ENCODE measurements around the gene SH3D21.
A peak's percentile ranks its signal among the peaks of the same experiment; 100 is the strongest.

The SH3D21 gene

GRCh38 chr1:36330940-36331339 is 24.8 kb downstream of the SH3D21 start:
- no peak overlapping the region for H3K4me3 Mint-ChIP-seq
- H3K27me3 Mint-ChIP-seq (ENCODE audit: low read depth): peaks cover 19% of the 10 kb centered on the region
- no peaks in the 10 kb centered on the region for H3K9me3 Mint-ChIP-seq
- H3K4me1 Mint-ChIP-seq (ENCODE audit: low read depth): peaks cover 13% of the 10 kb centered on the region
- H3K27ac Mint-ChIP-seq: no peak overlapping the region
- no peaks in the 10 kb centered on the region for H3K36me3 Mint-ChIP-seq (ENCODE audit: low read depth)

- no peaks in the 10 kb centered on the region for H3K9me3 Mint-ChIP-seq
- no peak overlapping the region for H3K4me3 Mint-ChIP-seq
- H3K4me1 Mint-ChIP-seq (ENCODE audit: low read depth): peaks cover 11% of the 10 kb centered on the region
- H3K27me3 Mint-ChIP-seq (ENCODE audit: low read depth): peaks cover under 1% of the 10 kb centered on the region
- peaks cover 10% of the 10 kb centered on the region for H3K36me3 Mint-ChIP-seq (ENCODE audit: low read depth)
- no peak overlapping the region for H3K27ac Mint-ChIP-seq
Observed at GRCh38 chr1:36337830-36338229, 31.7 kb downstream of the SH3D21 start.

- H3K36me3 Mint-ChIP-seq (ENCODE audit: low read depth): peaks cover 10% of the 10 kb centered on the region
Observed at GRCh38 chr1:36339215-36339614, 33.0 kb downstream of the SH3D21 start.

GRCh38 chr1:36339615-36340014 is 33.4 kb downstream of the SH3D21 start:
- Mint-ChIP-seq H3K4me1 (ENCODE audit: low read depth) (peaks cover 11% of the 10 kb centered on the region), H3K27me3 (ENCODE audit: low read depth) (no peaks in the 10 kb centered on the region), H3K27ac (no peak overlapping the region), H3K9me3 (no peaks in the 10 kb centered on the region), H3K36me3 (ENCODE audit: low read depth) (peaks cover 11% of the 10 kb centered on the region), H3K4me3 (no peak overlapping the region)

More at GRCh38 chr1:36339215-36339614, 33.0 kb downstream of the SH3D21 start:
- Mint-ChIP-seq H3K27ac (no peak overlapping the region), H3K4me3 (no peak overlapping the region), H3K9me3 (no peaks in the 10 kb centered on the region), H3K27me3 (ENCODE audit: low read depth) (no peaks in the 10 kb centered on the region), H3K4me1 (ENCODE audit: low read depth) (peaks cover 11% of the 10 kb centered on the region)

- no peak overlapping the region for H3K4me3 Mint-ChIP-seq
- H3K4me1 Mint-ChIP-seq (ENCODE audit: low read depth): peaks cover 11% of the 10 kb centered on the region
- H3K27me3 Mint-ChIP-seq (ENCODE audit: low read depth): no peaks in the 10 kb centered on the region
- no peak overlapping the region for H3K27ac Mint-ChIP-seq
- H3K36me3 Mint-ChIP-seq (ENCODE audit: low read depth): peaks cover 15% of the 10 kb centered on the region
- H3K9me3 Mint-ChIP-seq: no peaks in the 10 kb centered on the region
Observed at GRCh38 chr1:36341626-36342320, 35.6 kb downstream of the SH3D21 start.

GRCh38 chr1:36342426-36343185 is 36.4 kb downstream of the SH3D21 start:
- H3K9me3 Mint-ChIP-seq: no peaks in the 10 kb centered on the region
- no peak overlapping the region for H3K4me3 Mint-ChIP-seq
- H3K27me3 Mint-ChIP-seq (ENCODE audit: low read depth): no peaks in the 10 kb centered on the region
- peaks cover 8% of the 10 kb centered on the region for H3K4me1 Mint-ChIP-seq (ENCODE audit: low read depth)
- no peak overlapping the region for H3K27ac Mint-ChIP-seq
- peaks cover 22% of the 10 kb centered on the region for H3K36me3 Mint-ChIP-seq (ENCODE audit: low read depth)

- Mint-ChIP-seq H3K4me1 (ENCODE audit: low read depth) (peaks cover 3% of the 10 kb centered on the region), H3K9me3 (no peaks in the 10 kb centered on the region), H3K4me3 (no peak overlapping the region), H3K27ac (no peak overlapping the region), H3K36me3 (ENCODE audit: low read depth) (peaks cover 32% of the 10 kb centered on the region), H3K27me3 (ENCODE audit: low read depth) (no peaks in the 10 kb centered on the region)
Observed at GRCh38 chr1:36343651-36344394, 37.7 kb downstream of the SH3D21 start.

GRCh38 chr1:36344395-36344680 is 38.2 kb downstream of the SH3D21 start:
- Mint-ChIP-seq H3K4me1 (ENCODE audit: low read depth) (peaks cover 2% of the 10 kb centered on the region), H3K27ac (no peak overlapping the region), H3K27me3 (ENCODE audit: low read depth) (no peaks in the 10 kb centered on the region), H3K4me3 (no peak overlapping the region), H3K9me3 (no peaks in the 10 kb centered on the region), H3K36me3 (ENCODE audit: low read depth) (peaks cover 32% of the 10 kb centered on the region)

GRCh38 chr1:36345353-36345752 is 39.2 kb downstream of the SH3D21 start:
- Mint-ChIP-seq H3K4me3 (no peak overlapping the region), H3K27me3 (ENCODE audit: low read depth) (no peaks in the 10 kb centered on the region), H3K9me3 (no peaks in the 10 kb centered on the region), H3K36me3 (ENCODE audit: low read depth) (peaks cover 29% of the 10 kb centered on the region), H3K4me1 (ENCODE audit: low read depth) (peaks cover 4% of the 10 kb centered on the region), H3K27ac (no peak overlapping the region)

- Mint-ChIP-seq H3K9me3 (no peaks in the 10 kb centered on the region), H3K27ac (no peak overlapping the region), H3K4me1 (ENCODE audit: low read depth) (peaks cover 17% of the 10 kb centered on the region), H3K4me3 (no peak overlapping the region), H3K36me3 (ENCODE audit: low read depth) (peaks cover 27% of the 10 kb centered on the region), H3K27me3 (ENCODE audit: low read depth) (no peaks in the 10 kb centered on the region)
Observed at GRCh38 chr1:36346741-36347370, 40.7 kb downstream of the SH3D21 start.

GRCh38 chr1:36349241-36349671 is 43.1 kb downstream of the SH3D21 start:
- H3K36me3 Mint-ChIP-seq (ENCODE audit: low read depth): peaks cover 37% of the 10 kb centered on the region

GRCh38 chr1:36349839-36350238 is 43.7 kb downstream of the SH3D21 start:
- Mint-ChIP-seq H3K9me3 (no peaks in the 10 kb centered on the region), H3K4me3 (no peak overlapping the region), H3K4me1 (ENCODE audit: low read depth) (peaks cover 17% of the 10 kb centered on the region), H3K36me3 (ENCODE audit: low read depth) (peaks cover 38% of the 10 kb centered on the region), H3K27ac (no peak overlapping the region), H3K27me3 (ENCODE audit: low read depth) (no peaks in the 10 kb centered on the region)

More at GRCh38 chr1:36349241-36349671, 43.1 kb downstream of the SH3D21 start:
- H3K4me1 Mint-ChIP-seq (ENCODE audit: low read depth): peaks cover 17% of the 10 kb centered on the region
- H3K9me3 Mint-ChIP-seq: no peaks in the 10 kb centered on the region
- no peak overlapping the region for H3K27ac Mint-ChIP-seq
- no peaks in the 10 kb centered on the region for H3K27me3 Mint-ChIP-seq (ENCODE audit: low read depth)
- no peak overlapping the region for H3K4me3 Mint-ChIP-seq

- peaks cover 17% of the 10 kb centered on the region for H3K4me1 Mint-ChIP-seq (ENCODE audit: low read depth)
- H3K9me3 Mint-ChIP-seq: no peaks in the 10 kb centered on the region
- H3K4me3 Mint-ChIP-seq: no peak overlapping the region
- no peaks in the 10 kb centered on the region for H3K27me3 Mint-ChIP-seq (ENCODE audit: low read depth)
- peak overlapping the region; percentile 55 for H3K27ac Mint-ChIP-seq
- H3K36me3 Mint-ChIP-seq (ENCODE audit: low read depth): peaks cover 36% of the 10 kb centered on the region
Observed at GRCh38 chr1:36350659-36351226, 44.6 kb downstream of the SH3D21 start.
